ENCODE results near the gene HEG1.
"Not testable (repeated sequence)": the region's sequence is repeated elsewhere in the genome, so short reads cannot be mapped to it uniquely, and the experiment has no call there.

Gene HEG1

GRCh38 chr3:125055913-125056745 is at the start of gene HEG1:
HEG1 (minus strand) TSS chr3:125055997; CDS start chr3:125055890, 107 bp downstream.
- peak; percentile 72 for DNase-seq

- DNase-seq, result no peak
Observed at GRCh38 chr3:125105116-125105515, 49.3 kb upstream of the HEG1 start.

- no peak for DNase-seq
Observed at GRCh38 chr3:125104639-125105038, 48.8 kb upstream of the HEG1 start.

GRCh38 chr3:125103406-125103805 is 47.6 kb upstream of the HEG1 start:
- no peak for DNase-seq

- DNase-seq, result no peak
Observed at GRCh38 chr3:125102470-125102869, 46.7 kb upstream of the HEG1 start.

- no peak for DNase-seq
Observed at GRCh38 chr3:125098611-125099291, 43.0 kb upstream of the HEG1 start.

- DNase-seq, result no peak
Observed at GRCh38 chr3:125090649-125091048, 34.9 kb upstream of the HEG1 start.

- DNase-seq, result no peak
Observed at GRCh38 chr3:125087768-125088391, 32.1 kb upstream of the HEG1 start.

GRCh38 chr3:125085166-125085565 is 29.4 kb upstream of the HEG1 start:
- no peak for DNase-seq

- DNase-seq, result no peak
Observed at GRCh38 chr3:125083776-125084175, 28.0 kb upstream of the HEG1 start.

GRCh38 chr3:125082339-125082738 is 26.5 kb upstream of the HEG1 start:
- DNase-seq, result not testable (repeated sequence)

- no peak for DNase-seq
Observed at GRCh38 chr3:125080077-125080476, 24.3 kb upstream of the HEG1 start.

- DNase-seq, result no peak
Observed at GRCh38 chr3:125079675-125080045, 23.9 kb upstream of the HEG1 start.

GRCh38 chr3:125078951-125079674 is 23.3 kb upstream of the HEG1 start:
- no peak for DNase-seq

- no peak for DNase-seq
Observed at GRCh38 chr3:125077864-125078263, 22.1 kb upstream of the HEG1 start.

- no peak for DNase-seq
Observed at GRCh38 chr3:125076464-125076863, 20.7 kb upstream of the HEG1 start.

GRCh38 chr3:125075738-125076137 is 19.9 kb upstream of the HEG1 start:
- no peak for DNase-seq

GRCh38 chr3:125073390-125073905 is 17.7 kb upstream of the HEG1 start:
- no peak for DNase-seq

GRCh38 chr3:125072749-125073389 is 17.1 kb upstream of the HEG1 start:
- no peak for DNase-seq

GRCh38 chr3:125072301-125072700 is 16.5 kb upstream of the HEG1 start:
- no peak for DNase-seq

- no peak for DNase-seq
Observed at GRCh38 chr3:125069968-125070745, 14.4 kb upstream of the HEG1 start.

- no peak for DNase-seq
Observed at GRCh38 chr3:125069452-125069851, 13.7 kb upstream of the HEG1 start.

Measured in NK-92 treated with Interleukin-12 subunit alpha and Interleukin-12 subunit beta, amount 100 ng/mL, for 24 hours (cell line).